HepG2 (cell line): ENCODE results near the gene SPECC1L. TPM values are rescaled to one million over a fixed set of nuclear protein-coding genes. Genes with fewer than 3 reads are reported as not detected.
A peak's percentile ranks its signal among the peaks of the same experiment; 100 is the strongest.

ENCODE experiments used
- CENPBD1 ChIP-seq: sonication (generic); formaldehyde crosslinking; IDR thresholded peaks from 2 replicates; pipeline ENCODE4 v1.8.0; 2022; ENCODE audit warnings: missing genetic modification reagents, low read depth, mild to moderate bottlenecking, borderline replicate concordance
- CENPT ChIP-seq: sonication (generic); formaldehyde crosslinking; IDR thresholded peaks from 2 replicates; pipeline ENCODE4 v1.8.0; 2022; ENCODE audit warnings: low read depth, mild to moderate bottlenecking, moderate library complexity, missing genetic modification reagents
- ELK4 ChIP-seq: sonication (generic); formaldehyde crosslinking; IDR thresholded peaks from 2 replicates; pipeline ENCODE4 v1.9.0; 2021; ENCODE audit warnings: missing genetic modification reagents, borderline replicate concordance
- FUBP1 ChIP-seq: sonication (generic); formaldehyde crosslinking; IDR thresholded peaks from 2 replicates; pipeline ENCODE4 v1.5.1; 2020; ENCODE audit warnings: missing genetic modification reagents, mild to moderate bottlenecking, borderline replicate concordance
- HDAC6 ChIP-seq: fragments of 200-600 bp; sonication (generic); IDR thresholded peaks from 2 replicates; pipeline ENCODE4 v1.7.0; 2017; ENCODE audit warnings: mild to moderate bottlenecking, antibody characterized with exemption, low read length, low read depth
- MAX ChIP-seq: IDR thresholded peaks from 2 replicates; pipeline ENCODE4 v1.6.1; 2012; ENCODE audit warnings: inconsistent platforms
- MEF2D ChIP-seq: sonication (generic); formaldehyde crosslinking; IDR thresholded peaks from 2 replicates; pipeline ENCODE4 v1.5.1; 2020; ENCODE audit warnings: mild to moderate bottlenecking, missing genetic modification reagents
- MNT ChIP-seq: fragments of 450-650 bp; IDR thresholded peaks from 2 replicates; pipeline ENCODE4 v1.6.1; 2016
- NFATC3 ChIP-seq: sonication (generic); formaldehyde crosslinking; IDR thresholded peaks from 2 replicates; pipeline ENCODE4 v1.5.1; 2020; ENCODE audit warnings: mild to moderate bottlenecking, missing genetic modification reagents
- SNAI1 ChIP-seq: sonication (generic); formaldehyde crosslinking; IDR thresholded peaks from 2 replicates; pipeline ENCODE4 v1.5.0; 2020; ENCODE audit warnings: mild to moderate bottlenecking, missing genetic modification reagents, borderline replicate concordance
- TBP ChIP-seq: sonication (generic); formaldehyde crosslinking; IDR thresholded peaks from 2 replicates; pipeline ENCODE4 v1.5.0; 2020; ENCODE audit warnings: missing genetic modification reagents
- TEF ChIP-seq: sonication (generic); formaldehyde crosslinking; IDR thresholded peaks from 2 replicates; pipeline ENCODE4 v1.5.0; 2020; ENCODE audit warnings: missing genetic modification reagents
- ZBTB10 ChIP-seq: sonication (generic); formaldehyde crosslinking; IDR thresholded peaks from 2 replicates; pipeline ENCODE4 v1.4.0; 2020; ENCODE audit warnings: missing genetic modification reagents, borderline replicate concordance
- ZMYM4 ChIP-seq: sonication (generic); formaldehyde crosslinking; IDR thresholded peaks from 2 replicates; pipeline ENCODE4 v1.8.1; 2023; ENCODE audit warnings: mild to moderate bottlenecking, missing genetic modification reagents
- ZNF513 ChIP-seq: sonication (generic); formaldehyde crosslinking; conservative IDR thresholded peaks from 2 replicates; pipeline ENCODE4 v1.5.0; 2020; ENCODE audit warnings: missing genetic modification reagents
- ZNF713 ChIP-seq: sonication (generic); formaldehyde crosslinking; IDR thresholded peaks from 2 replicates; pipeline ENCODE4 v1.4.0; 2020; ENCODE audit warnings: mild to moderate bottlenecking, missing genetic modification reagents
- ZNF772 ChIP-seq: sonication (generic); formaldehyde crosslinking; IDR thresholded peaks from 2 replicates; pipeline ENCODE4 v1.5.0; 2020; ENCODE audit warnings: mild to moderate bottlenecking, missing genetic modification reagents
- polyA plus RNA-seq, 8 experiments: library from polyadenylated mRNA; depleted of rRNA in 3 of 8; stranded (reverse) in 7 of 8; unstranded in 1 of 8; fragments of >200 nt; fragmentation: Illumina TruSeq in 4 of 8; extraction: Trizol in 4 of 8; gene quantifications; 2 replicates each; pipeline versions ENCODE4 v1.2.1 to v1.2.3, GENCODE V29; 2011 to 2016; ENCODE audit warnings: low read depth in 4 of 8, missing spikeins in 1 of 8, mixed read lengths in 1 of 8; ENCODE audit not compliant: insufficient read depth in 1 of 8
- total RNA-seq, 5 experiments: library from RNA; depleted of rRNA; stranded (reverse); fragments of >200 nt; fragmentation: Illumina TruSeq; extraction: Trizol; gene quantifications; 2 replicates each; pipeline ENCODE4 v1.2.3, GENCODE V29; 2016; ENCODE audit warnings: low read depth in 1 of 5

SPECC1L gene
- total and polyA plus RNA-seq, 2 of the 13 experiments (the other 11 are each of a cell fraction or from before 2014, with no cell fraction given), result 14.1 to 30.3 TPM

- TF ChIP-seq FUBP1 (CRISPR knock-in tag), result no peak
- no peak for TF ChIP-seq ZNF713 (CRISPR knock-in tag)
- TF ChIP-seq ELK4 (CRISPR knock-in tag), result no peak
- no peak for TF ChIP-seq TEF (CRISPR knock-in tag)
- no peak for TF ChIP-seq ZBTB10 (CRISPR knock-in tag)
- peak; percentile 31; the same call in 1 of the 2 replicates for TF ChIP-seq MEF2D (CRISPR knock-in tag)
- TF ChIP-seq CENPT, result no peak
- no peak for TF ChIP-seq SNAI1
- no peak for TF ChIP-seq CENPBD1 (CRISPR knock-in tag)
- TF ChIP-seq ZMYM4 (CRISPR knock-in tag), result no peak
- TF ChIP-seq ZNF772 (CRISPR knock-in tag), result no peak
- TF ChIP-seq ZNF513 (CRISPR knock-in tag), result no peak
- no peak for TF ChIP-seq TBP (CRISPR knock-in tag)
- TF ChIP-seq MNT, result no peak
- no peak for TF ChIP-seq NFATC3 (CRISPR knock-in tag)
- TF ChIP-seq HDAC6, result no peak
- TF ChIP-seq MAX, result peak; percentile 58; the same call in 1 of the 2 replicates
Measured at GRCh38 chr22:24420072-24420976, 149.7 kb downstream of the SPECC1L start (continued).
